HG02798 (cell line): Measurements from ENCODE around the gene UBAP2.

Source experiments
- ATAC-seq: cut with Tn5 transposase; IDR thresholded peaks from one replicate; pipeline ENCODE4 v1.9.1; 2021; ENCODE audit warnings: mild to moderate bottlenecking; ENCODE audit not compliant: unreplicated experiment, poor library complexity

The UBAP2 gene

GRCh38 chr9:33924978-33925797, 123.5 kb downstream of the UBAP2 start:
- no peak for ATAC-seq

- ATAC-seq, result no peak
Measured at GRCh38 chr9:33923998-33924701, 124.5 kb downstream of the UBAP2 start.

GRCh38 chr9:33923079-33923478, 125.6 kb downstream of the UBAP2 start:
- ATAC-seq, result no peak

DNA sequence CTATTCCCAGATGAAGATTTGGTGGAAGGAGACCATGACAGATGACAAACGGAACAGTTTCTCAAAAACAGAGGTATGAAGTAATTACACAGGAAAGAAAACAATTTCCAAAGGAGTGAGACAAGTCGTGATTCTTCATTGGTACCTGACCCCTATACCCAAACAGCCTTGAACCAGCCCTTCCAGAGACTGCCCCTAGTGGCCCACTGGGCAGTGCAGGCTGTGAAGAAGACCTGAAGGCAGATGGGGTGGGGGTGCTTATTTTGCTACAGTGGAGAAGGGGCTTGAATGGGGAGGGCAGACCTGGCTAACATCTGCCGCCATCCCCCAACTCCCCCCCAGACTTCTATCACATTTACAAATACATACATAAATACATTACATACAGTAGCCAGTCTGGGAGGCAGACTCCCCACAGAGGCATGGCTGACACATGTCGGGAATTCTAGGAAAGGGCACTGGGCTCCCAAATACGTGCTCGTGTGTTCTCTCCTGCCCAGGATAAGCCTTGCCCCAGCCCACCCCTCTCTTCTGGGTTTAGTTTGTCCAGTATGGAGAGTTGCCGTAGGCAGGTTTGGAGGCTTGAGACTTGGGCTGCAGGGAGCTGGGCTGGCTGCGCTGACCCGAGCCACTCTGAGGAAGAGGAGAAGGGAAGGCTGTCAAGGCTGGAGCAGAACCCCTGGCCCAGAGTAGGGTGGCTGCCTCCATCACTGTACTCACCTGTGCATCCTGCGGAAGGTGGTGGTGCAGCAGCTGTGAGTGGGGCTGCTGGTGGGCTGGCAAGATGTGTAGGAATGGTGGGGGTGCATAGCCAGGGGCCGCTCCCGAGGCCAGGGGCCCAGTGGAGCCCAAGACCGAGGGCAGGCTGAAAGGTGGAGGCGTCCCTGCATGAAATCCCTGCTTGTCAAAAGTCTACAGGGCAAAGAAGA, 126.5 kb downstream of the UBAP2 start:
- no peak for ATAC-seq

- ATAC-seq, result no peak
Measured at GRCh38 chr9:33919276-33919897, 129.3 kb downstream of the UBAP2 start.

- no peak for ATAC-seq
Measured at GRCh38 chr9:33917036-33917435, 131.7 kb downstream of the UBAP2 start.

- no peak for ATAC-seq
Measured at GRCh38 chr9:33914887-33915628, 133.6 kb downstream of the UBAP2 start.

GRCh38 chr9:33913541-33913940, 135.1 kb downstream of the UBAP2 start:
- ATAC-seq, result no peak

GRCh38 chr9:33908749-33909148, 139.9 kb downstream of the UBAP2 start:
- ATAC-seq, result no peak

DNA sequence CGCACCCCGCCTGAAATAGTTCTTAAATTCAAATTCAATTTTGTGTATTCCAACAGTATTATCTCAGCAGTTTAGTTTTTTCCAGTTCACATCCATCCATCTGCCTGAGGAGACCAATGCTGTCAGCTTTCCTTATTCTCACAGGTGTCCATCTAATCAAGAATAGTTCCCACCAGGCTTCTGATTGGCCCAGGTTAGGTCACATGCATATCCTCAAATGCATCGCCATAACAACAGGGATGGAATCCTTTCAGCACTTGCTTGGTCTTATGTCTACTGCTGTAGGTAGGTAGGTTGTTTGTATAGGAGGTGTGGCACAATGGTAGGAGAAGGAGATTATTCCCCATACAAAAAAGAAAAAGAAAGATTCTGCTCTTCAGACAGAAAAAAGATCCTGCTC, 140.6 kb downstream of the UBAP2 start:
- ATAC-seq, result no peak

DNA sequence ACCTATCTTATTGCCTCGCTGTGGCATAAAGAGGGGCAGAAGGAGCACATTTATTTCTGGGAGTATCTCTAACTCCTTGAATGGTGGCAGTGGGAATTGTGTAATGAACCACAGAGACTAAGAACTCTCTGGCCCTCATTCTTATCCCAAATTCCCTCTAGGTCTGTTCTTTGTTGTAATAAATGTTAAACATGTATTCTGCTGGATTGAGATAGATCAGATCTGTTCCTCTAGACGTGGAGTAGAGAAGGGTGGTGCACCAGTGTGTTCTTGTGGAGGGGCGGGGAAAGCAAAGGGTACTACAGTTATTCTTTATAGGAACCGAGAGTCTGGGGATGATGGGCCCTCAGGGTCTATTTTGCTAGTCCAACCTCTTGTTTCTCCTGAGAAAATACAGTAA, 141.3 kb downstream of the UBAP2 start:
- ATAC-seq, result no peak

GRCh38 chr9:33906769-33907168, 141.9 kb downstream of the UBAP2 start:
- no peak for ATAC-seq

- ATAC-seq, result no peak
Measured at GRCh38 chr9:33905137-33905536, 143.6 kb downstream of the UBAP2 start.

DNA sequence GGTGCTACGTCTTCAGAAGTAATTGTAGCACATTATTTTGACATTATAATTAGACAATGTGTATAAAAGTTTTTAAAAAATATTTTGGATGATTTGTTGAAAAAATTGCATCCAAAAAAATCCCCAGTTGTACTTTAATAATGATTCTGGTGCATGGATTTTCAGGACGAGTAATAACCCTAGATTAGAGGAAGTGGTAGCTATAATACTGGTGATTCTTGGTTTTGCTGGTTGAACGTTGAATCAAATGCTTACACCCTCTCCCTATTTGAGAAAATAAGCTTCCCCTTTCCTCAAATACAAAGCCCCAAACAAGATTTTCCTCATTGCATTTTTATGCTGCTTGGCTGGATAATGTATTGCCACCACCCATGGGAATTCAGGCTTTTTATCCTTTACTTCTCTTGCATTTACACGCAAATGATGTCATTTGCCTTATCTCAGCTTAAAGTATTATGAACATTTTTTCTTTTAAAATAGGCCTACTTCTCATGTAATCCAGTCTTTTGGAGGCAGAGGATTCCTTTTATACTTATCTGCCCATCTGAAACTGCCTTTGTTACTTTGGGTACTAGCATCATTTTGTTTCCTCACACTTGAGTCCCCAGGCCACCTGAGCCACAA, 145.4 kb downstream of the UBAP2 start:
- ATAC-seq, result no peak

- no peak for ATAC-seq
Measured at GRCh38 chr9:33894316-33894715, 154.4 kb downstream of the UBAP2 start.

GRCh38 chr9:33893861-33894260, 154.8 kb downstream of the UBAP2 start:
- no peak for ATAC-seq

GRCh38 chr9:33885948-33886347, 162.7 kb downstream of the UBAP2 start:
- no peak for ATAC-seq

GRCh38 chr9:33884856-33885701, 163.6 kb downstream of the UBAP2 start:
- ATAC-seq, result no peak
